Measurements from ENCODE around the gene MALRD1.

DNA sequence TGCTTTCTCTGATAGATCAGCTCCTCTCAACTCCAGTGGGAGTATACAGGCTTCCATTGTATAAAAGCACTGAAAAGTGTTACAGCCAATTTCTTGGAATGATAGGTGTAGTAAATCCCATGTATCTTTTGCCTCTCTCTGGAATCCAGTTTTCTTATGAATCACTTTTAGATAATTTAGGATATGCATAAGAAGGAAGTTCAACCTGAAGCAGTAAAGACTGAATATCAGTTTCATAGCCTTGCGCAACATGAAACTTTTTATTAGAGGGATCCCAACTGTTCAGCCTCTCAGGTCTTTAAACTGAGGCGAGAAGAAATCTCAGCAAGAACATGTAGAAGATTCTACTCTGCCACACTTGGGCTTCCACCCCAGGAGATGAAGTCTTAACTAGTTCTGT is 280.0 kb downstream of the MALRD1 start:
- TF ChIP-seq CTCF (IDR thresholded peaks at IDR 0.05) (no peak), POLR2A (IDR thresholded peaks at IDR 0.05) (no peak)
